Upper lobe of right lung (tissue), 1 donor: ENCODE data around the gene PPFIA2. TPM values are rescaled to one million over a fixed set of nuclear protein-coding genes. Genes with fewer than 3 reads are reported as not detected.

Experiments used
- ATAC-seq: fragments of 200-7000 bp; cut with Tn5 transposase; one replicate; pipeline ENCODE4 v1.9.1; 2020; ENCODE audit warnings: mild to moderate bottlenecking, moderate library complexity
- DNase-seq: peaks from one replicate; pipeline ENCODE4 v3.0.0-alpha.2; 2020
- H3K27ac ChIP-seq: fragments of 200-600 bp; one replicate; pipeline ENCODE4 v1.8.0; 2022
- H3K27me3 ChIP-seq: fragments of 200-600 bp; one replicate; pipeline ENCODE4 v1.8.0; 2022; ENCODE audit warnings: mild to moderate bottlenecking
- H3K36me3 ChIP-seq: fragments of 200-600 bp; one replicate; pipeline ENCODE4 v1.8.0; 2022
- H3K4me1 ChIP-seq: fragments of 200-600 bp; one replicate; pipeline ENCODE4 v1.8.0; 2022
- H3K4me3 ChIP-seq: fragments of 200-600 bp; one replicate; pipeline ENCODE4 v1.8.0; 2022; ENCODE audit warnings: mild to moderate bottlenecking
- H3K9me3 ChIP-seq: fragments of 200-600 bp; one replicate; pipeline ENCODE4 v1.8.0; 2022
- CTCF ChIP-seq: fragments of 200-600 bp; IDR thresholded peaks from one replicate; pipeline ENCODE4 v1.8.0; 2022; ENCODE audit warnings: antibody characterized with exemption
- intact Hi-C: fragments of 100-400 bp; cut with DNase I; formaldehyde crosslinking; loops from one replicate; pipeline ENCODE4 v1.11.0; 2022
- total RNA-seq: library from RNA; stranded (reverse); fragmentation: NEBNext Ultra II Directional; extraction: Animal tissue kit (Norgen Biotek cat#: 25700); gene quantifications from one replicate; pipeline ENCODE4 v1.2.1, GENCODE V29; 2021
- donor health status: DM: no; HTN: yes; CAD: no; lungs with severe emphysema.

PPFIA2 gene
- total RNA-seq, 1 donor from 2014 or later = 1.4 TPM

GRCh38 chr12:81465191-81465590 is 294.0 kb downstream of the PPFIA2 start:
- intact Hi-C loops = no loop called here

GRCh38 chr12:81461163-81461562 is 298.0 kb downstream of the PPFIA2 start:
- Histone ChIP-seq H3K27ac (no peak overlapping the region), H3K4me3 (no peak overlapping the region), H3K9me3 (no peaks in the 10 kb centered on the region), H3K27me3 (no peaks in the 10 kb centered on the region), H3K4me1 (no peaks in the 10 kb centered on the region), H3K36me3 (no peaks in the 10 kb centered on the region)
- no peak for DNase-seq
- intact Hi-C loops = no loop called here
- TF ChIP-seq CTCF = no peak
- ATAC-seq = no peak

More at GRCh38 chr12:81465191-81465590, 294.0 kb downstream of the PPFIA2 start:
- H3K27me3 ChIP-seq = no peaks in the 10 kb centered on the region
- H3K4me1 ChIP-seq = no peaks in the 10 kb centered on the region
- no peak overlapping the region for H3K4me3 ChIP-seq
- TF ChIP-seq CTCF = no peak
- no peaks in the 10 kb centered on the region for H3K36me3 ChIP-seq
- no peaks in the 10 kb centered on the region for H3K9me3 ChIP-seq
- ATAC-seq = no peak
- no peak overlapping the region for H3K27ac ChIP-seq
- DNase-seq = no peak

- intact Hi-C loops = no loop called here
Measured at GRCh38 chr12:81450920-81451739, 308.0 kb downstream of the PPFIA2 start.

GRCh38 chr12:81441629-81442028 is 317.5 kb downstream of the PPFIA2 start:
- Histone ChIP-seq H3K4me1 (no peaks in the 10 kb centered on the region), H3K36me3 (no peaks in the 10 kb centered on the region), H3K9me3 (no peaks in the 10 kb centered on the region), H3K4me3 (no peak overlapping the region), H3K27me3 (no peaks in the 10 kb centered on the region), H3K27ac (no peak overlapping the region)
- ATAC-seq = no peak
- intact Hi-C loops = no loop called here
- TF ChIP-seq CTCF = no peak
- DNase-seq = no peak

More at GRCh38 chr12:81450920-81451739, 308.0 kb downstream of the PPFIA2 start:
- Histone ChIP-seq H3K27ac (no peak overlapping the region), H3K4me1 (no peaks in the 10 kb centered on the region), H3K4me3 (no peak overlapping the region), H3K9me3 (no peaks in the 10 kb centered on the region), H3K27me3 (no peaks in the 10 kb centered on the region), H3K36me3 (no peaks in the 10 kb centered on the region)
- DNase-seq (no peak), ATAC-seq (peak; percentile 83)
- TF ChIP-seq CTCF = peak; percentile 59

- Histone ChIP-seq H3K36me3 (no peaks in the 10 kb centered on the region), H3K4me1 (no peaks in the 10 kb centered on the region), H3K27ac (no peak overlapping the region), H3K9me3 (no peaks in the 10 kb centered on the region), H3K4me3 (no peak overlapping the region), H3K27me3 (no peaks in the 10 kb centered on the region)
- intact Hi-C loops = no loop called here
- DNase-seq (no peak), ATAC-seq (no peak)
- no peak for TF ChIP-seq CTCF
Measured at GRCh38 chr12:81440001-81440400, 319.1 kb downstream of the PPFIA2 start.
